Measurements from ENCODE around the gene ARHGAP20.

ARHGAP20 gene

DNA sequence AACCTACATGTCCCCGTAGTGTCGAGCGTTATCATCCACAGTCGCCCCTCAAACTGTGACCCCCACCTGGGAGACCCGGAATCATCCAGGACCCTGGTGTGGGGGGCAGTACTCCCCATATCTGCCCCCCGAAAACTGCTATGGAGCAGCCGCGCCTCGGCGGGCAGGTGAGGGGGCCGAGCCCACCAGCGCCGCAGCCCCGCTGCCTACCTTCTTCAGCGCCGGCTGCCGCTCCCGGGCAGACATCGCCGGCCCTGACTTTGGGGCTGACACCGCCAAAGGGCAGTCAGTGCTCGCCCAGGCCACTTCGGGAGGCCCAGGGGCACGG, 825 bp downstream of the ARHGAP20 start:
- Histone ChIP-seq H2BK5ac (ENCODE audit: low read length) (no peak overlapping the region), H3K4me2 (ENCODE audit: insufficient read depth, low read length, poor library complexity, severe bottlenecking) (peak overlapping the region; percentile 89), H3K9me3 (replicated peaks in 1 of 2; ENCODE audit: control insufficient read depth in 2 of 2, insufficient read depth in 1 of 2, low read depth in 1 of 2, low read length in 2 of 2) (no peaks in the 10 kb centered on the region), H3K4me1 (ENCODE audit: control insufficient read depth in 2 of 2, insufficient read depth in 1 of 2, low read depth in 1 of 2, low read length in 2 of 2) (peaks cover 2 to 6% of the 10 kb centered on the region in 2 donors), H4K91ac (ENCODE audit: low read depth, low read length, poor library complexity) (no peak overlapping the region), H3K4ac (ENCODE audit: low read length) (no peak overlapping the region), H2AK5ac (ENCODE audit: low read depth, low read length) (no peak overlapping the region), H2AFZ (ENCODE audit: low read length) (peak overlapping the region; percentile 96), H4K8ac (ENCODE audit: low read depth, low read length) (no peak overlapping the region), H3K14ac (ENCODE audit: low read length) (peak overlapping the region; percentile 2), H3K36me3 (replicated peaks in 1 of 2; ENCODE audit: control insufficient read depth in 2 of 2, insufficient read depth in 2 of 2, low read length in 2 of 2) (no peaks in the 10 kb centered on the region), H2BK12ac (ENCODE audit: low read length) (no peak overlapping the region), H3K9ac (ENCODE audit: low read depth, low read length, poor library complexity) (peak overlapping the region; percentile 85), H2BK120ac (ENCODE audit: low read depth, low read length) (no peak overlapping the region), H3K18ac (ENCODE audit: low read length) (peak overlapping the region; percentile 72), H3K4me3 (ENCODE audit: low read length in 2 of 2) (peak overlapping the region; percentile 45 to 84), H3K79me1 (ENCODE audit: low read depth, low read length) (no peaks in the 10 kb centered on the region), H3K27me3 (ENCODE audit: control insufficient read depth in 3 of 3, insufficient read depth in 3 of 3, low read depth in 1 of 3, low read length in 3 of 3) (peaks cover 4 to 75% (median 50%) of the 10 kb centered on the region in 3 experiments), H3K27ac (replicated peaks; ENCODE audit: low read length) (no peak overlapping the region), H3K23ac (ENCODE audit: low read depth, low read length, poor library complexity) (no peak overlapping the region), H2BK15ac (ENCODE audit: low read length) (no peak overlapping the region)
- DNase-seq (ENCODE audit: low spot score) = no peak
- no CpG with 5 or more reads among the region's 24 CpGs for WGBS, 2 donors (ENCODE audit: extremely low coverage in 2 of 2, insufficient read length in 2 of 2, insufficient replicate concordance in 1 of 2)

- DNase-seq (ENCODE audit: low spot score) = no peak
- Histone ChIP-seq H4K8ac (ENCODE audit: low read depth, low read length) (no peak overlapping the region), H3K4me1 (ENCODE audit: control insufficient read depth in 2 of 2, insufficient read depth in 1 of 2, low read depth in 1 of 2, low read length in 2 of 2) (peaks cover 2 to 6% of the 10 kb centered on the region in 2 donors), H2BK12ac (ENCODE audit: low read length) (no peak overlapping the region), H4K91ac (ENCODE audit: low read depth, low read length, poor library complexity) (no peak overlapping the region), H3K4ac (ENCODE audit: low read length) (no peak overlapping the region), H3K4me3 (ENCODE audit: low read length in 2 of 2) (peak overlapping the region in 1 of 2 donors; percentile 38), H2BK15ac (ENCODE audit: low read length) (no peak overlapping the region), H3K23ac (ENCODE audit: low read depth, low read length, poor library complexity) (no peak overlapping the region), H3K4me2 (ENCODE audit: insufficient read depth, low read length, poor library complexity, severe bottlenecking) (peak overlapping the region; percentile 89), H3K18ac (ENCODE audit: low read length) (peak overlapping the region; percentile 42), H3K9me3 (replicated peaks in 1 of 2; ENCODE audit: control insufficient read depth in 2 of 2, insufficient read depth in 1 of 2, low read depth in 1 of 2, low read length in 2 of 2) (no peaks in the 10 kb centered on the region), H2AFZ (ENCODE audit: low read length) (peak overlapping the region; percentile 21), H3K9ac (ENCODE audit: low read depth, low read length, poor library complexity) (peak overlapping the region; percentile 61), H3K36me3 (replicated peaks in 1 of 2; ENCODE audit: control insufficient read depth in 2 of 2, insufficient read depth in 2 of 2, low read length in 2 of 2) (no peaks in the 10 kb centered on the region), H3K79me1 (ENCODE audit: low read depth, low read length) (no peaks in the 10 kb centered on the region), H2BK5ac (ENCODE audit: low read length) (no peak overlapping the region), H3K14ac (ENCODE audit: low read length) (no peak overlapping the region), H3K27ac (replicated peaks; ENCODE audit: low read length) (no peak overlapping the region), H3K27me3 (ENCODE audit: control insufficient read depth in 3 of 3, insufficient read depth in 3 of 3, low read depth in 1 of 3, low read length in 3 of 3) (peaks cover 4 to 75% (median 50%) of the 10 kb centered on the region in 3 experiments), H2BK120ac (ENCODE audit: low read depth, low read length) (no peak overlapping the region), H2AK5ac (ENCODE audit: low read depth, low read length) (no peak overlapping the region)
- no CpG with 5 or more reads among the region's 33 CpGs for WGBS, 2 donors (ENCODE audit: extremely low coverage in 2 of 2, insufficient read length in 2 of 2, insufficient replicate concordance in 1 of 2)
Observed at GRCh38 chr11:110710628-110711381, 1.4 kb downstream of the ARHGAP20 start.

- no peak for DNase-seq (ENCODE audit: low spot score)
- no CpG with 5 or more reads among the region's 5 CpGs for WGBS, 2 donors (ENCODE audit: extremely low coverage in 2 of 2, insufficient read length in 2 of 2, insufficient replicate concordance in 1 of 2)
Observed at GRCh38 chr11:110704210-110704864, 7.9 kb downstream of the ARHGAP20 start.

DNA sequence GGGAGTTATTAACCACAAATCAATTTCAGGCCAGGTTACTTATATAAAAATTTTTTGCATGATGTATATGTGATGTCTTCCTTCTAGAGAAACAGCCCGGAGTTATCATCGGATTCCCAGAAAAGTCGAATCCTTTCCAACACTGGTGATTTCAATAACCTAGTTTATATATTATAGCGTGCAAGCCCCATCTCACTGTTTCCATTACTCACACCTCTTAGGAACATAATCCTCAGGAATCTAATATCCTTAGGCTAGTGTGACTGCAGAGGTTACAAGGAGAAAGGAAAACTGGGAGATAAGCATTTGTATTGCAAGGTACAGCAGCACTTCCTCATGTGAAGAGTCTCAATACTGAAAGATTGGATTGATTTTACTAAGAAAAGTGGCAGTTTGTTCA, 20.3 kb downstream of the ARHGAP20 start:
- H3K4me3 ChIP-seq (ENCODE audit: low read length in 2 of 2) = no peak overlapping the region
- H2BK120ac ChIP-seq (ENCODE audit: low read depth, low read length) = no peak overlapping the region
- H3K14ac ChIP-seq (ENCODE audit: low read length) = no peak overlapping the region
- H2BK12ac ChIP-seq (ENCODE audit: low read length) = no peak overlapping the region
- H2BK5ac ChIP-seq (ENCODE audit: low read length) = no peak overlapping the region
- H3K27me3 ChIP-seq (ENCODE audit: control insufficient read depth in 3 of 3, insufficient read depth in 3 of 3, low read depth in 1 of 3, low read length in 3 of 3) = no peaks in the 10 kb centered on the region
- H3K9ac ChIP-seq (ENCODE audit: low read depth, low read length, poor library complexity) = no peak overlapping the region
- H2BK15ac ChIP-seq (ENCODE audit: low read length) = no peak overlapping the region
- no peak overlapping the region for H3K4ac ChIP-seq (ENCODE audit: low read length)
- no peaks in the 10 kb centered on the region for H3K36me3 ChIP-seq (replicated peaks in 1 of 2; ENCODE audit: control insufficient read depth in 2 of 2, insufficient read depth in 2 of 2, low read length in 2 of 2)
- no peak overlapping the region for H3K23ac ChIP-seq (ENCODE audit: low read depth, low read length, poor library complexity)
- WGBS, 2 donors (ENCODE audit: extremely low coverage in 2 of 2, insufficient read length in 2 of 2, insufficient replicate concordance in 1 of 2) = no CpG with 5 or more reads among the region's 4 CpGs
- no peak overlapping the region for H3K18ac ChIP-seq (ENCODE audit: low read length)
- no peak overlapping the region for H3K4me2 ChIP-seq (ENCODE audit: insufficient read depth, low read length, poor library complexity, severe bottlenecking)
- no peaks in the 10 kb centered on the region for H3K4me1 ChIP-seq (ENCODE audit: control insufficient read depth in 2 of 2, insufficient read depth in 1 of 2, low read depth in 1 of 2, low read length in 2 of 2)
- DNase-seq (ENCODE audit: low spot score) = no peak
- no peak overlapping the region for H3K27ac ChIP-seq (replicated peaks; ENCODE audit: low read length)
- no peak overlapping the region for H2AK5ac ChIP-seq (ENCODE audit: low read depth, low read length)
- no peak overlapping the region for H4K91ac ChIP-seq (ENCODE audit: low read depth, low read length, poor library complexity)
- no peak overlapping the region for H2AFZ ChIP-seq (ENCODE audit: low read length)
- H3K9me3 ChIP-seq (replicated peaks in 1 of 2; ENCODE audit: control insufficient read depth in 2 of 2, insufficient read depth in 1 of 2, low read depth in 1 of 2, low read length in 2 of 2) = no peaks in the 10 kb centered on the region
- H4K8ac ChIP-seq (ENCODE audit: low read depth, low read length) = no peak overlapping the region
- H3K79me1 ChIP-seq (ENCODE audit: low read depth, low read length) = no peaks in the 10 kb centered on the region

More at GRCh38 chr11:110704210-110704864, 7.9 kb downstream of the ARHGAP20 start:
- H3K14ac ChIP-seq (ENCODE audit: low read length) = no peak overlapping the region
- H3K4ac ChIP-seq (ENCODE audit: low read length) = no peak overlapping the region
- H3K27ac ChIP-seq (replicated peaks; ENCODE audit: low read length) = no peak overlapping the region
- no peak overlapping the region for H2BK12ac ChIP-seq (ENCODE audit: low read length)
- H4K91ac ChIP-seq (ENCODE audit: low read depth, low read length, poor library complexity) = no peak overlapping the region
- no peak overlapping the region for H2AK5ac ChIP-seq (ENCODE audit: low read depth, low read length)
- no peak overlapping the region for H4K8ac ChIP-seq (ENCODE audit: low read depth, low read length)
- H3K18ac ChIP-seq (ENCODE audit: low read length) = no peak overlapping the region
- no peak overlapping the region for H2BK15ac ChIP-seq (ENCODE audit: low read length)
- no peaks in the 10 kb centered on the region for H3K9me3 ChIP-seq (replicated peaks in 1 of 2; ENCODE audit: control insufficient read depth in 2 of 2, insufficient read depth in 1 of 2, low read depth in 1 of 2, low read length in 2 of 2)
- peaks cover 0 to 14% (median 4%) of the 10 kb centered on the region in 3 experiments for H3K27me3 ChIP-seq (ENCODE audit: control insufficient read depth in 3 of 3, insufficient read depth in 3 of 3, low read depth in 1 of 3, low read length in 3 of 3)
- no peaks in the 10 kb centered on the region for H3K79me1 ChIP-seq (ENCODE audit: low read depth, low read length)
- no peak overlapping the region for H3K9ac ChIP-seq (ENCODE audit: low read depth, low read length, poor library complexity)
- H3K4me1 ChIP-seq (ENCODE audit: control insufficient read depth in 2 of 2, insufficient read depth in 1 of 2, low read depth in 1 of 2, low read length in 2 of 2) = no peaks in the 10 kb centered on the region
- H3K36me3 ChIP-seq (replicated peaks in 1 of 2; ENCODE audit: control insufficient read depth in 2 of 2, insufficient read depth in 2 of 2, low read length in 2 of 2) = no peaks in the 10 kb centered on the region
- no peak overlapping the region for H3K4me2 ChIP-seq (ENCODE audit: insufficient read depth, low read length, poor library complexity, severe bottlenecking)
- no peak overlapping the region for H3K23ac ChIP-seq (ENCODE audit: low read depth, low read length, poor library complexity)
- no peak overlapping the region for H2BK5ac ChIP-seq (ENCODE audit: low read length)
- H3K4me3 ChIP-seq (ENCODE audit: low read length in 2 of 2) = no peak overlapping the region
- H2BK120ac ChIP-seq (ENCODE audit: low read depth, low read length) = no peak overlapping the region
- no peak overlapping the region for H2AFZ ChIP-seq (ENCODE audit: low read length)
